Peyer's patch (tissue), 4 donors: ENCODE measurements around the gene SNIP1. TPM values are rescaled to one million over a fixed set of nuclear protein-coding genes. Genes with fewer than 3 reads are reported as not detected.
A peak's percentile ranks its signal among the peaks of the same experiment; 100 is the strongest.
"Not testable (repeated sequence)": the region's sequence is repeated elsewhere in the genome, so short reads cannot be mapped to it uniquely, and the experiment has no call there.

Experiments
- DNase-seq, 3 donors: peaks; one replicate each; pipeline ENCODE4 v3.0.0-alpha.2; 2017 to 2019
- H3K27ac ChIP-seq, 4 donors: fragments of 200-600 bp; sonication (generic); one replicate each; pipeline ENCODE4 v1.5.1; 2016 to 2019
- H3K27me3 ChIP-seq, 2 donors: fragments of 200-600 bp; sonication (generic); one replicate each; pipeline ENCODE4 v1.5.1; 2019
- H3K36me3 ChIP-seq, 3 donors: fragments of 200-600 bp; sonication (generic); one replicate each; pipeline ENCODE4 v1.5.1; 2016 to 2019
- H3K4me1 ChIP-seq, 4 donors: fragments of 200-600 bp; sonication (generic); one replicate each; pipeline ENCODE4 v1.5.1; 2016 to 2019
- H3K4me3 ChIP-seq, 4 donors: fragments of 200-600 bp; sonication (generic); 1 replicate in 3 of 4; 2 replicates in 1 of 4; pipeline ENCODE4 v1.5.1; 2016 to 2019; ENCODE audit warnings: mild to moderate bottlenecking in 1 of 4
- H3K9me3 ChIP-seq, 4 donors: fragments of 200-600 bp; sonication (generic); one replicate each; pipeline ENCODE4 v1.5.1; 2016 to 2019; ENCODE audit warnings: mild to moderate bottlenecking in 1 of 4
- CTCF ChIP-seq, 6 experiments: fragments of 450-650 bp in 4 of 6; fragments of 200-600 bp in 2 of 6; sonication (generic) in 1 of 6; IDR thresholded peaks; one replicate each; pipeline ENCODE4 v1.5.1; 2017 to 2019; ENCODE audit warnings: antibody characterized with exemption in 6 of 6, mild to moderate bottlenecking in 3 of 6, moderate library complexity in 1 of 6
- POLR2A ChIP-seq, 2 donors: fragments of 450-650 bp; IDR thresholded peaks; one replicate each; pipeline ENCODE4 v1.5.1; 2017; ENCODE audit warnings: antibody characterized with exemption in 2 of 2, mild to moderate bottlenecking in 2 of 2, moderate library complexity in 2 of 2
- total RNA-seq, 4 donors: library from RNA; depleted of rRNA; stranded (reverse); fragments of >200 nt; gene quantifications; one replicate each; pipeline ENCODE4 v1.1.0, GENCODE V29; 2016

SNIP1 gene
- total RNA-seq, 4 donors from 2014 or later: 7.0 to 17.6 (median 9.0) TPM

GRCh38 chr1:37561133-37562132, 7.3 kb upstream of the SNIP1 start:
- no peak overlapping the region for H3K27ac ChIP-seq
- no peak overlapping the region for H3K4me3 ChIP-seq
- peak in 4 of 6 experiments; percentile 31 to 40 (median 36) for TF ChIP-seq CTCF (IDR thresholded peaks at IDR 0.05)
- TF ChIP-seq POLR2A (IDR thresholded peaks at IDR 0.05): no peak

GRCh38 chr1:37560401-37561132, 6.5 kb upstream of the SNIP1 start:
- TF ChIP-seq POLR2A (IDR thresholded peaks at IDR 0.05) (no peak), CTCF (IDR thresholded peaks at IDR 0.05) (no peak)
- Histone ChIP-seq H3K4me1 (peaks cover 0 to 6% (median 0%) of the 10 kb centered on the region in 4 donors), H3K4me3 (no peak overlapping the region), H3K27ac (no peak overlapping the region), H3K27me3 (no peaks in the 10 kb centered on the region), H3K9me3 (no peaks in the 10 kb centered on the region), H3K36me3 (peaks cover 0 to 8% (median 0%) of the 10 kb centered on the region in 3 donors)
- DNase-seq: no peak

More at GRCh38 chr1:37561133-37562132, 7.3 kb upstream of the SNIP1 start:
- H3K27me3 ChIP-seq: no peaks in the 10 kb centered on the region
- H3K4me1 ChIP-seq: peaks cover 0 to under 1% (median 0%) of the 10 kb centered on the region in 4 donors
- peak in 1 of 3 donors; percentile 48 for DNase-seq
- no peaks in the 10 kb centered on the region for H3K9me3 ChIP-seq
- H3K36me3 ChIP-seq: peaks cover 0 to 16% (median 0%) of the 10 kb centered on the region in 3 donors

GRCh38 chr1:37559957-37560379, 5.9 kb upstream of the SNIP1 start:
- DNase-seq, H3K27ac ChIP-seq, H3K4me3 ChIP-seq, H3K27me3 ChIP-seq, H3K9me3 ChIP-seq, H3K36me3 ChIP-seq, H3K4me1 ChIP-seq: not testable (repeated sequence)

- DNase-seq: no peak
- TF ChIP-seq CTCF (IDR thresholded peaks at IDR 0.05): no peak
- TF ChIP-seq POLR2A (IDR thresholded peaks at IDR 0.05): no peak
- Histone ChIP-seq H3K9me3 (no peaks in the 10 kb centered on the region), H3K36me3 (no peaks in the 10 kb centered on the region), H3K27me3 (no peaks in the 10 kb centered on the region), H3K4me1 (peaks cover 0 to 6% (median 0%) of the 10 kb centered on the region in 4 donors), H3K27ac (no peak overlapping the region), H3K4me3 (no peak overlapping the region)
Observed at GRCh38 chr1:37559080-37559479, 5.0 kb upstream of the SNIP1 start.

GRCh38 chr1:37558411-37558810, 4.3 kb upstream of the SNIP1 start:
- Histone ChIP-seq H3K27me3 (no peaks in the 10 kb centered on the region), H3K4me1 (peaks cover 0 to 6% (median under 1%) of the 10 kb centered on the region in 4 donors), H3K27ac (no peak overlapping the region), H3K36me3 (no peaks in the 10 kb centered on the region), H3K9me3 (no peaks in the 10 kb centered on the region), H3K4me3 (no peak overlapping the region)
- no peak for DNase-seq
- TF ChIP-seq CTCF (IDR thresholded peaks at IDR 0.05): no peak
